Stimulated activated naive CD8-positive, alpha-beta T cell treated with anti-CD3 and anti-CD28 coated beads, Interleukin-15, Interleukin-2, amounts not matched to agents 100 ng/mL and 50 ng/mL, for 24 hours (primary cell): ENCODE data around the gene GPRIN2.

Source experiments
- H3K27ac Mint-ChIP-seq: one replicate; pipeline ENCODE4 v1.8.0; 2021; ENCODE audit warnings: mild to moderate bottlenecking, mixed read lengths
- H3K27me3 Mint-ChIP-seq: one replicate; pipeline ENCODE4 v1.8.0; 2021; ENCODE audit warnings: mixed read lengths
- H3K36me3 Mint-ChIP-seq: one replicate; pipeline ENCODE4 v1.8.0; 2021; ENCODE audit warnings: low read depth, mixed read lengths
- H3K4me1 Mint-ChIP-seq: one replicate; pipeline ENCODE4 v1.8.0; 2021; ENCODE audit warnings: low read depth, mixed read lengths
- H3K4me3 Mint-ChIP-seq: one replicate; pipeline ENCODE4 v1.8.0; 2021; ENCODE audit warnings: mild to moderate bottlenecking, mixed read lengths
- H3K9me3 Mint-ChIP-seq: one replicate; pipeline ENCODE4 v1.8.0; 2021; ENCODE audit warnings: mixed read lengths

The GPRIN2 gene

GRCh38 chr10:46546591-46547540 is 9.6 kb downstream of the GPRIN2 start:
- peaks cover 17% of the 10 kb centered on the region for H3K27me3 Mint-ChIP-seq
- no peak overlapping the region for H3K27ac Mint-ChIP-seq
- H3K4me3 Mint-ChIP-seq = no peak overlapping the region
- H3K9me3 Mint-ChIP-seq = no peaks in the 10 kb centered on the region
- no peaks in the 10 kb centered on the region for H3K4me1 Mint-ChIP-seq
- H3K36me3 Mint-ChIP-seq = no peaks in the 10 kb centered on the region

- Mint-ChIP-seq H3K27ac (no peak overlapping the region), H3K4me3 (no peak overlapping the region), H3K36me3 (no peaks in the 10 kb centered on the region), H3K27me3 (peaks cover 18% of the 10 kb centered on the region), H3K9me3 (no peaks in the 10 kb centered on the region), H3K4me1 (no peaks in the 10 kb centered on the region)
These were observed 10.4 kb downstream of the GPRIN2 start for GRCh38 chr10:46545861-46546590.

GRCh38 chr10:46544989-46545791 is 11.3 kb downstream of the GPRIN2 start:
- no peaks in the 10 kb centered on the region for H3K36me3 Mint-ChIP-seq
- no peak overlapping the region for H3K27ac Mint-ChIP-seq
- H3K4me1 Mint-ChIP-seq = peaks cover 7% of the 10 kb centered on the region
- H3K9me3 Mint-ChIP-seq = no peaks in the 10 kb centered on the region
- H3K4me3 Mint-ChIP-seq = no peak overlapping the region
- H3K27me3 Mint-ChIP-seq = peaks cover 26% of the 10 kb centered on the region

- Mint-ChIP-seq H3K27me3 (peaks cover 39% of the 10 kb centered on the region), H3K4me1 (peaks cover 7% of the 10 kb centered on the region), H3K4me3 (no peak overlapping the region), H3K9me3 (no peaks in the 10 kb centered on the region), H3K36me3 (no peaks in the 10 kb centered on the region), H3K27ac (no peak overlapping the region)
These were observed 12.7 kb downstream of the GPRIN2 start for GRCh38 chr10:46543466-46544377.

- H3K4me1 Mint-ChIP-seq = peaks cover 7% of the 10 kb centered on the region
- peaks cover 48% of the 10 kb centered on the region for H3K27me3 Mint-ChIP-seq
- no peak overlapping the region for H3K4me3 Mint-ChIP-seq
- H3K27ac Mint-ChIP-seq = no peak overlapping the region
- no peaks in the 10 kb centered on the region for H3K36me3 Mint-ChIP-seq
- H3K9me3 Mint-ChIP-seq = no peaks in the 10 kb centered on the region
These were observed 13.6 kb downstream of the GPRIN2 start for GRCh38 chr10:46542567-46543465.

- no peak overlapping the region for H3K27ac Mint-ChIP-seq
- H3K4me1 Mint-ChIP-seq = peaks cover 7% of the 10 kb centered on the region
- no peaks in the 10 kb centered on the region for H3K9me3 Mint-ChIP-seq
- H3K27me3 Mint-ChIP-seq = peaks cover 54% of the 10 kb centered on the region
- H3K4me3 Mint-ChIP-seq = no peak overlapping the region
- no peaks in the 10 kb centered on the region for H3K36me3 Mint-ChIP-seq
These were observed 14.5 kb downstream of the GPRIN2 start for GRCh38 chr10:46541735-46542566.

- no peak overlapping the region for H3K27ac Mint-ChIP-seq
- H3K4me1 Mint-ChIP-seq = peaks cover 7% of the 10 kb centered on the region
- no peak overlapping the region for H3K4me3 Mint-ChIP-seq
- no peaks in the 10 kb centered on the region for H3K9me3 Mint-ChIP-seq
- peaks cover 59% of the 10 kb centered on the region for H3K27me3 Mint-ChIP-seq
- no peaks in the 10 kb centered on the region for H3K36me3 Mint-ChIP-seq
These were observed 15.3 kb downstream of the GPRIN2 start for GRCh38 chr10:46541017-46541661.

GRCh38 chr10:46540412-46541016 is 15.9 kb downstream of the GPRIN2 start:
- H3K27me3 Mint-ChIP-seq = peaks cover 59% of the 10 kb centered on the region
- no peaks in the 10 kb centered on the region for H3K36me3 Mint-ChIP-seq
- no peaks in the 10 kb centered on the region for H3K9me3 Mint-ChIP-seq

GRCh38 chr10:46539596-46540411 is 16.7 kb downstream of the GPRIN2 start:
- peaks cover 59% of the 10 kb centered on the region for H3K27me3 Mint-ChIP-seq
- H3K4me3 Mint-ChIP-seq = no peak overlapping the region
- H3K36me3 Mint-ChIP-seq = no peaks in the 10 kb centered on the region
- H3K9me3 Mint-ChIP-seq = no peaks in the 10 kb centered on the region
- peaks cover 7% of the 10 kb centered on the region for H3K4me1 Mint-ChIP-seq
- no peak overlapping the region for H3K27ac Mint-ChIP-seq

More at GRCh38 chr10:46540412-46541016, 15.9 kb downstream of the GPRIN2 start:
- H3K4me3 Mint-ChIP-seq = no peak overlapping the region
- H3K4me1 Mint-ChIP-seq = peaks cover 7% of the 10 kb centered on the region
- H3K27ac Mint-ChIP-seq = no peak overlapping the region

- Mint-ChIP-seq H3K27ac (no peak overlapping the region), H3K4me3 (no peak overlapping the region), H3K4me1 (peaks cover 7% of the 10 kb centered on the region), H3K27me3 (peaks cover 57% of the 10 kb centered on the region), H3K36me3 (no peaks in the 10 kb centered on the region), H3K9me3 (no peaks in the 10 kb centered on the region)
These were observed 17.6 kb downstream of the GPRIN2 start for GRCh38 chr10:46538717-46539426.

GRCh38 chr10:46538155-46538554 is 18.3 kb downstream of the GPRIN2 start:
- no peak overlapping the region for H3K27ac Mint-ChIP-seq
- peaks cover 53% of the 10 kb centered on the region for H3K27me3 Mint-ChIP-seq
- H3K36me3 Mint-ChIP-seq = no peaks in the 10 kb centered on the region
- H3K4me1 Mint-ChIP-seq = peaks cover 7% of the 10 kb centered on the region
- no peak overlapping the region for H3K4me3 Mint-ChIP-seq
- H3K9me3 Mint-ChIP-seq = no peaks in the 10 kb centered on the region
